ENCODE results near the gene TLL1. TPM values are rescaled to one million over a fixed set of nuclear protein-coding genes. Genes with fewer than 3 reads are reported as not detected.

TLL1 gene
- total RNA-seq, 1 donor from 2014 or later = not detected

- intact Hi-C loops (cut with micrococcal nuclease) = no loop called here
Observed at GRCh38 chr4:166146806-166147540, 273.9 kb downstream of the TLL1 start.
